Right kidney (tissue), 9 donors: Measurements from ENCODE around the gene TRAK1.
"Not testable (repeated sequence)": the region's sequence is repeated elsewhere in the genome, so short reads cannot be mapped to it uniquely, and the experiment has no call there.

ENCODE experiments used
- DNase-seq: peaks from one replicate; pipeline ENCODE4 v3.0.0-alpha.2; 2016
- long read RNA-seq, 8 donors: transcript quantifications; one replicate each; lab custom pipeline, GENCODE V29; 2026

TRAK1 gene, protein sequence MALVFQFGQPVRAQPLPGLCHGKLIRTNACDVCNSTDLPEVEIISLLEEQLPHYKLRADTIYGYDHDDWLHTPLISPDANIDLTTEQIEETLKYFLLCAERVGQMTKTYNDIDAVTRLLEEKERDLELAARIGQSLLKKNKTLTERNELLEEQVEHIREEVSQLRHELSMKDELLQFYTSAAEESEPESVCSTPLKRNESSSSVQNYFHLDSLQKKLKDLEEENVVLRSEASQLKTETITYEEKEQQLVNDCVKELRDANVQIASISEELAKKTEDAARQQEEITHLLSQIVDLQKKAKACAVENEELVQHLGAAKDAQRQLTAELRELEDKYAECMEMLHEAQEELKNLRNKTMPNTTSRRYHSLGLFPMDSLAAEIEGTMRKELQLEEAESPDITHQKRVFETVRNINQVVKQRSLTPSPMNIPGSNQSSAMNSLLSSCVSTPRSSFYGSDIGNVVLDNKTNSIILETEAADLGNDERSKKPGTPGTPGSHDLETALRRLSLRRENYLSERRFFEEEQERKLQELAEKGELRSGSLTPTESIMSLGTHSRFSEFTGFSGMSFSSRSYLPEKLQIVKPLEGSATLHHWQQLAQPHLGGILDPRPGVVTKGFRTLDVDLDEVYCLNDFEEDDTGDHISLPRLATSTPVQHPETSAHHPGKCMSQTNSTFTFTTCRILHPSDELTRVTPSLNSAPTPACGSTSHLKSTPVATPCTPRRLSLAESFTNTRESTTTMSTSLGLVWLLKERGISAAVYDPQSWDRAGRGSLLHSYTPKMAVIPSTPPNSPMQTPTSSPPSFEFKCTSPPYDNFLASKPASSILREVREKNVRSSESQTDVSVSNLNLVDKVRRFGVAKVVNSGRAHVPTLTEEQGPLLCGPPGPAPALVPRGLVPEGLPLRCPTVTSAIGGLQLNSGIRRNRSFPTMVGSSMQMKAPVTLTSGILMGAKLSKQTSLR
- long read RNA-seq, donor 1, full-length matches to known transcripts, result 2 of 2 reads
- long read RNA-seq, donor 1, partial matches to known transcripts, result 0 of 2 reads
- long read RNA-seq, donor 1, other reads (novel, unspliced or antisense), result 0 of 2 reads
- long read RNA-seq, donor 2, partial matches to known transcripts, result 9 of 9 reads
- long read RNA-seq, donor 2, other reads (novel, unspliced or antisense), result 0 of 9 reads
- long read RNA-seq, donor 3, partial matches to known transcripts, result 10 of 10 reads
- long read RNA-seq, donor 3, other reads (novel, unspliced or antisense), result 0 of 10 reads
- long read RNA-seq, donor 4, full-length matches to known transcripts, result 1 of 13 reads
- long read RNA-seq, donor 4, partial matches to known transcripts, result 12 of 13 reads
- long read RNA-seq, donor 4, other reads (novel, unspliced or antisense), result 0 of 13 reads
- long read RNA-seq, donor 5, full-length matches to known transcripts, result 1 of 20 reads
- long read RNA-seq, donor 5, partial matches to known transcripts, result 19 of 20 reads
- long read RNA-seq, donor 5, other reads (novel, unspliced or antisense), result 0 of 20 reads
- long read RNA-seq, donor 6, full-length matches to known transcripts, result 1 of 6 reads
- long read RNA-seq, donor 6, partial matches to known transcripts, result 5 of 6 reads
- long read RNA-seq, donor 6, other reads (novel, unspliced or antisense), result 0 of 6 reads
- long read RNA-seq, donor 7, partial matches to known transcripts, result 12 of 13 reads
- long read RNA-seq, donor 7, other reads (novel, unspliced or antisense), result 0 of 13 reads
- long read RNA-seq, donor 8, result 0 reads

DNA sequence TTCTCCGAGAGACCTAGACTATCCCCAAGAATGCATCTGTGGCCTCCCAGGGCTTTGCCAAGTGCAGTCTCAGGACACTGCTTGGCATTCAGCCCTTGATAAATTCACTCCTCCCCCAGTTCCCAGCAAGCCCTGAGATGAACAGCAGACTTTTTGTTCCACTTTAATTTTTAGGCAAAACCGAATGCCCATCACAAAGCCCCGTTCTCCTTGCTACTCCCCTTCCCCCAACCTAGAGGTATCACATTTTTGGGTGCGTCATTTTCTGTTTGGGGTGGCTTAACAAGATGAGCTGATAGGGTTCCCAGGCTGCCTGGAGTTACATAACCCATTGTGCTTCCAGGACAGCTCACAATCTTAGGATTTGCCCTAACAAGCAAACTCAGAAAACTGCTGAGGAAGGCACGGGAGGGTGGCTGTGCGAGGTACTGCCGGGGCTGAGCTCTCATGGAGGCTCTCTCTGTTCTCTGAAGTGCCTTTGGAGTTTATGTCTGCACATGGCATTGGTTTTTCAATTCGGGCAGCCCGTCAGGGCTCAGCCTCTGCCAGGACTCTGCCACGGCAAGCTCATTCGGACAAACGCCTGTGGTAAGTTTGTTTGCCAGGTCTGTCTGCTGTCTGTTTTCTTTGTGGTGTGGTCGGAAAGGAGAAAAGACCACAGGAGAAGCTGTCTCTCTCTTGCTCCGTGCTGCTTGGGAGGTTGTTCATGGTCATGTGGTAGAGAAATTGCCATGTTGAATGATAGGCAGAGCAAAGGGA is at the start of gene TRAK1:
TSS of gene TRAK1 (plus strand) at position 385 of the 759 bp plus-strand sequence. CDS start at position 498, 113 bp downstream.
- DNase-seq, result no peak

DNA sequence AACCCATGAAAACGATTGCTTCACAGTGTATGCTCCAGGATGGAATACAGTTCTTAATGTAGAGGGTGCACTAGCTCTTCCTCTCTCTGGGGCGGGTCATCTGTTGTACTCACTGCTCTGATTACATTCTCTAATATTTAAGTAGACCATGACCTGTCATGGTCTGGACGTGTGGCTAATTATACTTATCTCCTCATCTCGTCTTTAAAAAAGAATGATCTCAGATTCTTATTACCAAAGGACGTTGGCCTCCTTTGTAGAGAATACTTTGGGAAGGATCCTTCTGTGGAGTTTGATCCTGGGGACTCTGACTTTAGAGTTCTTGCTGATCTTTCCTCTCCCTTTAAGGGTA is 48.4 kb upstream of the TRAK1 start:
- no peak for DNase-seq

DNA sequence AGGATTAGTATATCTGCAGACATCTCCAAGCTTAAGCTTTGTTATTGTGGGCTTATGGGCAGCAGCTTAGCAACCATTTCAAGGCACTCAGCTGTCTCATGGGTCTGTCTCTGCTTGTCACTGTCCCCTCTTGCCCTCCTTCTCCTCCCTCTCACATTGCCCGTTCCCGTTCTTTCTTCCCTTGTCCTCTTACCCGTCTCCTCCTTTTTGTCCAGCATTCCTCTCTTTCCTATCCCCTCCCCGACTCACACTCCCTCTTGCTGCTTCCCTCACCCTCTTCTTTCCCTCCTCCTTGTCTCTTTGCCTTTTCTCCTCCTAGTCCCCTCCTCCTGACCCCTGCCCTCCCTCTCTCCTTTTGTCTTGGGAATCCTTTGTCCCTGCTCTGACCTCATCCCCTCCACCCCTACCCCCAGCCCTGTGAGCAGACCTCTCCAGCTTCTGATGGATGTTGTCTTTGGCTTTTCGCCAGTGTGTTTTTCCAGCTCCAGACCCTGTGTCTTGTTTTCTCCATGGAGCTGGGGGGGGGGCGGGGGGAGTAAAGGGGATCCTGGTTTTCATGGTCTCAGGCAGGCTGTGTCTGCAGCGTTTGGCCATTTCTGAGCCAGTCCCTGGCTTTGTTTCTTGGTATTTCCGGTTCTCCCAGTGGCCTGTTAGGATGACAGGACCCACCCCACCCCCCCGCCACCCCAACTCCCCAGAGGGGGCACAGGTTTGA is 47.9 kb upstream of the TRAK1 start:
- DNase-seq, result peak; percentile 79

DNA sequence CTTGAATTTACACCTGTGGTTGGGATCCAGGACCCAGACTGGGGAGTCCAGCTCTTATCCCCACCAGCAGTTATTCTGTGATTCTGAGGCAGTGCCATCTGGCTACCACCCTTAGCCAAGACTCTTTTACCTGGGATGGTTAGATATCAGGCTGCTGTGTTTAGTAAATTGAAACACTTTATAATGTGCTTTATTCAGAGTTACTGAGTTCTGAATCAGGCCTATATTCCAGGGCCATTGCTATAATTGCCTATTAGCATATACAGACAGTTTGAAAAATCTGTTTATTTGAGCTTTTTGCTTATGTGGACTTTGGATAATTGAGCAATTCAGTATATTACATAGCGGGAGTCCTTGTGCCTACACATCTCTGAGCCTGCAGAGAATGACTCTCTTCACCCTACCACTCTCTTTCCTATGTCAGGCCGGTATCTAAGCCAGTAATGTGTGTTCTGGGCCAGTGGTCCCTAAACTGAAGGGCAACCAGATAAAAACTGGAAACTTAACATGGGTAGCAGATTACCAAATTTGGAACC is 45.4 kb upstream of the TRAK1 start:
- DNase-seq, result no peak

DNA sequence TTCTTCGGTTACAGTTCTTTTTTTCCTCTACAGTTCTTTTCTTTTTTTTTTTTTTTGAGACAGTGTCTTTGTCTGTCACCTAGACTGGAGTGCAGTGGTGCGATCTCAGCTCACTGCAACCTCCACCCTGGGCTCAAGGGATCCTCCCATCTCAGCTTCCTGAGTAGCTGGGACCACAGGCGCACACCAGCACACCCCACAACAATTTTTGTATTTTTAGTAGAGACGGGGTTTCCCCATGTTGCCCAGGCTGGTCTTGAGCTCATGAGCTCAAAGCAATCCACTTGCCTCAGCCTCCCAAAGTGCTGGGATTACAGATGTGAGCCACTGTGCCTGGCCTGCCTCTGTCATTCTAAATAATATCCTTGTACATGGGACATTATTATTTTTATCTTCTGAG is 42.6 kb upstream of the TRAK1 start:
- DNase-seq, result not testable (repeated sequence)

DNA sequence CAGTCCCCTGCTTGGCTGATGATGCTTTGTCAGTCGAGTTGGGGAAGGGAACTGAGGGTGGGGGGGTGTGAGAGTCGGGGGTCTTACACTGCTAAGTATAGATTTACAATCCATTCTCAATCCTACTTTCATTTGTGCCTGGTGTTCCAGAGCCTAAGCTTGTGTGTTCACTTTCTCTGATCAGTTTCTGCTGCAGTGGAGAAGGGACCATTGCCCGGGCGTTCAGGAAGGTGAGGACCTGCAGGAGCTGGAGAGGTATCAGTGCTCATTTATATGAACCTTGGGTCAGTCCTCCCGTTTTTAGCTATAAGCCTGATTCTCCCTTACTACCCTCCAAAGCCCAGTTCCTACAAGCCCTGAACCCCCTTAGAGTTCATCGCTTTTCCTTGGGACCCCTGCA is 41.0 kb upstream of the TRAK1 start:
- no peak for DNase-seq

DNA sequence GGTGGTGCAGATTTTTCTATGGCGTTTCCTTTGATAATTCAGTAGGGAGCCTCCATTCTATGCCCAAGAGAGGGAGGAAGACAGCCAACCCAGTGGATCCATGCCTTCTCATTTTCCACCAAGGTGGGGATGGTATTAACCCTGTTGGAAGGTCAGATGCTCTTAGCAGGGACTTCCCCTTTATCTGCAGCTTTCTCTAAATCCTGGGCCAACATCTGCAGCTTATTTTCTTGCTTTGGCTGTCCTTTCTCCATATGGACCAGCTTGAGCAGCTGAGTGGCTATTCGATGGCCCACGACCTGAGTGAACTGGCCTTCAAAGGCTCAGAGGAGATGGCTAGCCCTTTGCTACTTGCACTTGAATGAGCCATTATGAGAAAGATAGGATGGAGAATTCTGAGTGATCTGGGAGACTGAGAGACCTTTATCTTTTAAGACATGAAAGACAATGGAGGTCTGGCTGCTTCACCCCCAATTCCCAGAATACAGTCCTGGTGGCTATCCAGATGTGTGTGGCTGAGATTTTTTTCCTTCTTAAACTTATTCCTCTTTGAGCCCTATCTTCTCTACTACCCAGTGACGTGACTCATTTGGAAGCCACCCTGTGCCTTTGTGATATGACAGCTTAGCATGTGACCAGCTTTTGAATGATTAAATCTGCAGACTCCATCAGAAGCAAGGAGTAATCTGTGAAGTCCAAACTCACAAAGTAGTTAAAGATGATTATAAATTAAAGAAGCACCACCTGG is 39.6 kb upstream of the TRAK1 start:
- no peak for DNase-seq

DNA sequence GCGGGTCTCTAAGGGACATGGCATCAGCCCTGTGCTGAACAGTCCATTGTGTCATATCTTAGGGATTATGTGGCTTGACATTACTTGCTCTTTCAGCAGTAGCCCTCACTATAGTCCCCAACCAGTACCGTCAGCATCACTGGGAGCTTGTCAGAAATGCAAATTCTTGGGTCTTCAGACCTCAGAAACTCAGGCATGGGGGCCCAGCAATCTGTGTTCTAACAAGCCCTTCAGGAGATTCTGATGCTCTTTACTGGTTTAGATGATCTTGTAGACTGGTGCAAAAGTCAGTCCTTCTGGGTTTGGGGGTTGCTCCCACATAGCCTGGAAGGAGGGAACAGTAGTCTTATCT is 39.0 kb upstream of the TRAK1 start:
- no peak for DNase-seq

DNA sequence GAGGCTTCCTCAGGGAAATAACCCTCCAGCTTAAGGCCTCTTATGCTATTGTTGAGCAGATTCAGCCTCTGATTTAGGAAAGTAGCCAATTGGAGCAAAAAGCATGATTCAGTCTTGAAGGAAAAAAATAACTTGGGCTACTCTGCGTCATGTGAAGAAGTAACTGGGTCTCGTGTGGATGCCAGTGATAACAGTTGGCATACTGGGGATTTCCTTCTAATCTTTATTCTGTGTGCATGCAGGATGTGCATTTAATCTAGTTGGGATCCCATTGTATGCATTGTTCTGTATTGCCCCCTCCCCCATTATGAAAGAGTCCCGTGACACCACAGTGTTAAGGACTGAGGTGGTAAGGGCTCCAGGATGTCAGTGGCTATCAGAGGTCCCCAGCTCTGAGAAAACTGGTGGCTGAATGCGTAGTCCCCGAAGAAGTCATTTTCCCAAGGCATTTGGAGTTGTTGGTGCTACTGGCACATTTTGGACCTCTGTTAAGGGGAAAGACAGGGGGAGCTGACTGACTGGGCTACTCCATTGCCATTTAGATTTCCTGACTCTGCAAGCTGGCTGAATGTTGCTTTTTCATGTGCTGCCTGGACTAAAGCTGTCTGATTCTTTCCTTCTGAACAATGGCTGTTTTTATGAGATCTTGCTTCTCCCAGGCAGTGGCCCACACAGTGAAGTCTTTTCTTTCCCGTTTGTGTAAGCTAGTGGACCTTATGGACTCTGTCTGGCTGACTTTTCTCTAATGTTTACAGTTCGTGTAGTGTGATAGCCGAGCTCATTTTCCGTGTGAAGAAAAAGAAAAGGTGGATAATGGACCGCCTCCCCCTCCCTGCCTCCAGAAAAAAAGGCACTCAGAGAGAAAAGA is 38.4 kb upstream of the TRAK1 start:
- peak; percentile 56 for DNase-seq

DNA sequence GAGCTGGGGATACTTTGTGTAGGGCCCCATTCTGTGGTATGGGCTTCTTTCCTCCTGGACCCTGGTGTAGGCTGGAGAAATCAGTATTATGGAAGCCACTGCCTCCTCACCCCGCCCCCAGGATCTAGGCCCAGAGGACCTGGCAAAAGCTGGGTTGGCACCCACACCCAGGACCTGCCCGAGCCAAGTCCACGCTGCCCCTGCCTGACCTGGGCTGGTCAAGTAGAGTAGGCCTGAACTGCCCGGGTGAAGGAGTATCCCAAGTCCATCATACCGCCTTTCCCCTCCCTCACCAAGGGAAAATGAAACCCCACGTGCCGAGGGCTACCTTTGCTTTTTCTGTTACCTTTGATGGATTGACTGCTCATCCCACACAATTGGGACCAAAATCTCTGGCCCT is 37.7 kb upstream of the TRAK1 start:
- DNase-seq, result no peak

DNA sequence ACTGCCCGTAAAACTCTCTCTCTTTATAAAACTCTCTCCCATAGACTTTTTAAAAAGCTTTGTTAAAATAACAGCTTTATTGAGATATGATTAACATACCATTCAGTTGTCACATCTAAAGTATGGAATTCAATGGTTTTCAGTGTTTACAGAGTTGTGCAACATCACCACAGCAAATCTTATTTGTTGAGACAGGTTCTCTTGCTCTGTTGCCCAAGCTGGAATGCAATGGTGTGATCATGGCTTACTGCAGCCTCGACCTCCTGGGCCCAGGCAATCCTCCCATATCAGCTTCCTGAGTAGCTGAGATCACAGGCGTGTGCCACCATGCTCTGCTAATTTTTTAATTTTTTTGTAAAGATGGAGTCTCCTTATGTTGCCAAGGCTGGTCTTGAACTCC is 35.9 kb upstream of the TRAK1 start:
- DNase-seq, result no peak

DNA sequence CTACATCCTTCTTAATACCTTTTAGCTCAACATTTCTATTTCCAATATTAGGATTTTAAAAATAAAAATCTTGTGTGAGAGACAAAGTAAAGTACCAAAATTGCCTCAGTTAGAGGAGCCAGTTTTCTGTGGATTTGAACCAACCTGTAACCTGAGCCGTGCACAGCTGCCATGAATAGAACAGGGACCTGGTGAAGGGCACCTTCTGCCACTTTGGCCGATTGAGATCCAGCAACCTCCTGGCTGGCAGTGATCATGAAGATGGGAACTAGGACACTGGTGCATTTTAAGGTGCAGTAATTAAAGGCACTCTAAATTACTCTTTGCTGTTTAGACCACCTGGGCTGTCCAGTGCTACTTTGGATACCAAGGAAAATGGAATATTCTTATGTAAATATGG is 34.3 kb upstream of the TRAK1 start:
- DNase-seq, result no peak

DNA sequence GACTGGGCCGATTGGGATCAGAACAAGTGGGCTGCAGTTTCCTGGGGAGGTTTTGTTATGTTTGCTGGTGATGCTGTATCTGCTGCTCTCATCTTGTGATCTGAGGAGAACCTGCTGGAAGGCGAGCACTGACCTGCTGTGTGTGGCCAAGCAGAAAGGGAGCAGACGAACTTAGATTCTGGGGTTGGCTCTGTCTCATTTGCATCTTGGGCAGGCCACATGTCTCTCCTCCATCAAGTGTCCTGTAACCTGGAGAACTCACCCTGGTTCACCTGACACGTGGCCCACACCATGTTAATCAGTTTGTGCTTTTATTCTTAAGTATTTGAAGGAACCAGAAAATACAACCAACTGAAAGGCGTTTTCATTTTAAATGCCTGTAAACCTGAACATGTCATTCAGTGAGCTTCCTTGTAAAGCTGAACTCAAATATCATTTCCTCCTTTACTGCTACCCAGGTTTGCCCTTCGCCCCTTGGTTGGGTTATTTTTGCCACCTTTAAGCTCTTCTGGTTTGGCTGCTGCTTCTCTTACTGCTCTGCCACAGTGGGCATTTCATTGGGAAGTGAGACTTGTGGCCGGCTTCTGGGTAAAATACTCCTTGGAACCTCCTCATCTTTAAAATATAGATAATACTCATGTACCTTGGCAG is 33.5 kb upstream of the TRAK1 start:
- DNase-seq, result no peak

DNA sequence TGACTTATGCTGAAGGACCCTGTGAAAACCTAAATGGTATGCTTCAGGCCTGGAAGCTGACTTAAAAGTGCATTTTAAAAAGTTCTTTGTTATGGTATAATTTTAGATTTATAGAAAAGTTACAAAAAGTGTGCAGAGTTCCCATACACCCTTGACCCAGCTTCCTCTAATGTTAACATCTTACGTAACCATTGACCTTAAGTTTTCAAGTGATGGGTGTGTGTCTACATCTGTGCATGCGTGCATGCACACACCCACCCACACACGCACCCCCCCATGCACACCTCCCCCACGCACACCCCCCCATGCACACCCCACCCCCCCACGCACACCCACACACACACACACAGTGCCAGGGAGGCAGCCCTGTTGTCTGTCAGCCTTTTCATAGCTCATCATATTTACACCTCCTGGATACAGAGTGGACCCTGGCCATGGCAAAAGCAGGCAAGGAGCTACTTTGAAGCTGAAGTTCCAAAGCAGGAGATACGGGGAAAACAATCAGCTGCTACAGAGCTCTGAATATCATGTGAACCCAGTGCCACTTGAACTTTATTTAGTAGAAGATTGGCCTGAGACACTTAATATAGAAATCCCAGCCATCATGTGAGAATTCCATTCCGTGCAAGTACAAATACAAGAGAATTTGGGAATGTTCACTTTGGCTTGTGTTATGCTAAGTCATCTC is 30.0 kb upstream of the TRAK1 start:
- DNase-seq, result no peak

DNA sequence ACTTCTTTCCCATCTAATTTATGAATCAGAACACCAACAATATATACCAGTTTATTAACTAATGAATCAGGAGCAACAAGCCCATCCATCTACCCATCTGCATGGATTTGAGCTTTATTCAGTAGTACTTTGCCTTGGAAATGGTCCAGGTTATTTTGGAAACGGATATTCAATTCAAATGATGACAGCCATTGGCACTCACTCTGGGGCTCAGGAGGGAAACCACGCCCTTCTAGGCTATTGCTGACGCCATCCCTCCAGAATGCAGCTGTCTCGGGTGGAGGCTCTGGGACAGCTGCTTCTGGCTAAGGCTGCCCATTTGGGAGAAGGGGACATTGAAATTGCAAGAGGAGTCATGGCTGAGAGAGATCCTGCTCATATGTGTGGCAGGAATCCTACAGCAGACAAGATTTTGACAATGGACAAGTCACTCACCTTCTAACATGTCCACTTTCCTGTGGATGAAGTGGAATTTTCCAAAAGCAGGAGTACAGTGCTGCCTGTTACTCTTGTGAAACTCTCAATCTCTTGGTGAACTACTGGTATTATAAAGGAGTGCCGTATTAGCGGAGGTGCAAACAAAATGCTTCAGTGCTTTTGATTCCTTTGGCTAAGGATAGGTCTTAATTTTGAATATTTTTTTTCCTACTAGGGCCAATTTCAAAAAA is 29.3 kb upstream of the TRAK1 start:
- DNase-seq, result no peak

DNA sequence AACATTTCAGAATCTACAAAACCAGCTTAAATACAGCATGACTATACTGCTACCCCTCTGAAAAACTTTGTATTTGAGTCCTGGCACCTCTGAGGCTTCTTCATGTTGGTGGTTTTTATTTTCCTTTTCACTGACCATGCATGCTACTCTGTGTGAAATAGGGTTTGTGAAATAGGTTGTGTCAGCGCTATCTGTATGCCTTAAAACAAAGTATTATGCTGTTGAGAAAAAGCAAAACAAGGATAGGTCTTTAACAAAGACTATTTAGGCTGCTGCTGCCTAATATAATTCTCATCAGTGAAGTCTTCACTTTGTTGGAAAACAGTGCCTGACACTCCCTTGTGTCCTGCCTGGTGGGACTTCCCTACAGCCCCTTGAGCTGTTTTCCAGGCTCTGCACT is 28.7 kb upstream of the TRAK1 start:
- no peak for DNase-seq

DNA sequence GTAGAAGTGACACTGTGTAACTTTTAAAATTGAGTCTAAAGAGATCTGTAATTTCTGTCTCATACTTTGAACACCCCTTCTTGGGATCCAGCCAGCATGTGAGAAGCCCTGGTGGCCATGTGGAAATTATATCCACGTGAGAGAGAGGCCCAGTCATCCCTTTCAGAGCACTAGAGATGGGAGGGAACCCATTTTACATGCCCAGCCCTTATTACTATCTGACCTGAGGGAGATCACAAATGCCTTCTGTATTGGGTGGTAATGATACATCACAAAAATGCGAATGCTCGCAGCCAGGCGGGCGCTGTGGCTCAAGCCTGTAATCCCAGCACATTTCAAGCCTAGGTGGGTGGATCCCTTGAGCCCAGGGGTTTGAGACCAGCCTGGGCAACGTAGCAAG is 27.3 kb upstream of the TRAK1 start:
- DNase-seq, result no peak
